ENCODE results near the gene PAX1. TPM values are rescaled to one million over a fixed set of nuclear protein-coding genes. Genes with fewer than 3 reads are reported as not detected.

PAX1 gene
- total RNA-seq, 1 donor from 2014 or later = not detected

- Mint-ChIP-seq H3K27me3 (ENCODE audit: unreplicated experiment) (peaks cover 43% of the 10 kb centered on the region), H3K36me3 (ENCODE audit: low read depth, unreplicated experiment) (no peaks in the 10 kb centered on the region), H3K4me3 (ENCODE audit: unreplicated experiment) (peak overlapping the region; percentile 74), H3K27ac (ENCODE audit: unreplicated experiment) (no peak overlapping the region), H3K9me3 (ENCODE audit: unreplicated experiment) (no peaks in the 10 kb centered on the region), H3K4me1 (ENCODE audit: unreplicated experiment) (peaks cover 29% of the 10 kb centered on the region)
- DNase-seq (ENCODE audit: low spot score) = peak; percentile 97
- TF ChIP-seq CTCF (IDR thresholded peaks at IDR 0.05; ENCODE audit: unreplicated experiment) = peak; percentile 69
Measured at GRCh38 chr20:21702553-21703470, 2.7 kb upstream of the PAX1 start.

- H3K27me3 Mint-ChIP-seq (ENCODE audit: unreplicated experiment) = peaks cover 44% of the 10 kb centered on the region
- no peak overlapping the region for H3K27ac Mint-ChIP-seq (ENCODE audit: unreplicated experiment)
- peaks cover 36% of the 10 kb centered on the region for H3K4me1 Mint-ChIP-seq (ENCODE audit: unreplicated experiment)
- TF ChIP-seq CTCF (IDR thresholded peaks at IDR 0.05; ENCODE audit: unreplicated experiment) = no peak
- DNase-seq (ENCODE audit: low spot score) = no peak
- peak overlapping the region; percentile 23 for H3K4me3 Mint-ChIP-seq (ENCODE audit: unreplicated experiment)
- no peaks in the 10 kb centered on the region for H3K36me3 Mint-ChIP-seq (ENCODE audit: low read depth, unreplicated experiment)
- no peaks in the 10 kb centered on the region for H3K9me3 Mint-ChIP-seq (ENCODE audit: unreplicated experiment)
Measured at GRCh38 chr20:21703717-21704407, 1.6 kb upstream of the PAX1 start.

GRCh38 chr20:21704408-21705385, 767 bp upstream of the PAX1 start:
- H3K4me1 Mint-ChIP-seq (ENCODE audit: unreplicated experiment) = peaks cover 36% of the 10 kb centered on the region
- no peak overlapping the region for H3K27ac Mint-ChIP-seq (ENCODE audit: unreplicated experiment)
- H3K4me3 Mint-ChIP-seq (ENCODE audit: unreplicated experiment) = no peak overlapping the region
- no peaks in the 10 kb centered on the region for H3K9me3 Mint-ChIP-seq (ENCODE audit: unreplicated experiment)
- peaks cover 50% of the 10 kb centered on the region for H3K27me3 Mint-ChIP-seq (ENCODE audit: unreplicated experiment)
- TF ChIP-seq CTCF (IDR thresholded peaks at IDR 0.05; ENCODE audit: unreplicated experiment) = no peak
- no peak for DNase-seq (ENCODE audit: low spot score)
- H3K36me3 Mint-ChIP-seq (ENCODE audit: low read depth, unreplicated experiment) = no peaks in the 10 kb centered on the region

GRCh38 chr20:21706261-21707195, 1.1 kb downstream of the PAX1 start:
- no peaks in the 10 kb centered on the region for H3K9me3 Mint-ChIP-seq (ENCODE audit: unreplicated experiment)
- no peaks in the 10 kb centered on the region for H3K36me3 Mint-ChIP-seq (ENCODE audit: low read depth, unreplicated experiment)
- H3K4me3 Mint-ChIP-seq (ENCODE audit: unreplicated experiment) = no peak overlapping the region
- peaks cover 34% of the 10 kb centered on the region for H3K4me1 Mint-ChIP-seq (ENCODE audit: unreplicated experiment)
- no peak for TF ChIP-seq CTCF (IDR thresholded peaks at IDR 0.05; ENCODE audit: unreplicated experiment)
- no peak overlapping the region for H3K27ac Mint-ChIP-seq (ENCODE audit: unreplicated experiment)
- peaks cover 47% of the 10 kb centered on the region for H3K27me3 Mint-ChIP-seq (ENCODE audit: unreplicated experiment)
- no peak for DNase-seq (ENCODE audit: low spot score)
